ENCODE measurements around the gene LMX1B.
"Not testable (repeated sequence)": the region's sequence is repeated elsewhere in the genome, so short reads cannot be mapped to it uniquely, and the experiment has no call there.

Gene LMX1B

GRCh38 chr9:126613651-126614050 is at the start of gene LMX1B:
Gene LMX1B, plus strand, starts transcription at chr9:126613928. Its CDS starts 522 bp downstream, at chr9:126614450.
- no peak for DNase-seq

GRCh38 chr9:126564128-126564527 is 49.6 kb upstream of the LMX1B start:
- DNase-seq: no peak

GRCh38 chr9:126564716-126565115 is 49.0 kb upstream of the LMX1B start:
- no peak for DNase-seq

GRCh38 chr9:126565336-126566128 is 48.2 kb upstream of the LMX1B start:
- DNase-seq: no peak

- DNase-seq: no peak
These were observed 44.7 kb upstream of the LMX1B start for GRCh38 chr9:126569036-126569435.

- no peak for DNase-seq
These were observed 35.7 kb upstream of the LMX1B start for GRCh38 chr9:126578029-126578428.

GRCh38 chr9:126580319-126580718 is 33.4 kb upstream of the LMX1B start:
- DNase-seq: not testable (repeated sequence)

- no peak for DNase-seq
These were observed 31.8 kb upstream of the LMX1B start for GRCh38 chr9:126581893-126582292.

- no peak for DNase-seq
These were observed 31.3 kb upstream of the LMX1B start for GRCh38 chr9:126582427-126582826.

GRCh38 chr9:126583144-126583760 is 30.5 kb upstream of the LMX1B start:
- no peak for DNase-seq

- DNase-seq: no peak
These were observed 29.1 kb upstream of the LMX1B start for GRCh38 chr9:126584611-126585010.

GRCh38 chr9:126586236-126586635 is 27.5 kb upstream of the LMX1B start:
- DNase-seq: no peak

GRCh38 chr9:126587187-126588185 is 26.2 kb upstream of the LMX1B start:
- peak; percentile 64 for DNase-seq

- DNase-seq: no peak
These were observed 25.1 kb upstream of the LMX1B start for GRCh38 chr9:126588491-126589168.

- DNase-seq: no peak
These were observed 24.4 kb upstream of the LMX1B start for GRCh38 chr9:126589349-126589748.

GRCh38 chr9:126591083-126591482 is 22.6 kb upstream of the LMX1B start:
- DNase-seq: no peak

- no peak for DNase-seq
These were observed 21.8 kb upstream of the LMX1B start for GRCh38 chr9:126591922-126592321.

GRCh38 chr9:126592461-126592860 is 21.3 kb upstream of the LMX1B start:
- DNase-seq: no peak

GRCh38 chr9:126595982-126596381 is 17.7 kb upstream of the LMX1B start:
- no peak for DNase-seq

GRCh38 chr9:126599047-126599650 is 14.6 kb upstream of the LMX1B start:
- DNase-seq: no peak

GRCh38 chr9:126604059-126605055 is 9.4 kb upstream of the LMX1B start:
- peak; percentile 84 for DNase-seq

All from left hindlimb (tissue), 1 donor.